ENCODE results near the gene TMEM235. TPM values are rescaled to one million over a fixed set of nuclear protein-coding genes. Genes with fewer than 3 reads are reported as not detected.
A peak's percentile ranks its signal among the peaks of the same experiment; 100 is the strongest.

TMEM235 gene
- total and polyA plus RNA-seq, 9 of the 15 experiments (the other 6 are each of a cell fraction or from before 2014, with no cell fraction given) = not detected

DNA sequence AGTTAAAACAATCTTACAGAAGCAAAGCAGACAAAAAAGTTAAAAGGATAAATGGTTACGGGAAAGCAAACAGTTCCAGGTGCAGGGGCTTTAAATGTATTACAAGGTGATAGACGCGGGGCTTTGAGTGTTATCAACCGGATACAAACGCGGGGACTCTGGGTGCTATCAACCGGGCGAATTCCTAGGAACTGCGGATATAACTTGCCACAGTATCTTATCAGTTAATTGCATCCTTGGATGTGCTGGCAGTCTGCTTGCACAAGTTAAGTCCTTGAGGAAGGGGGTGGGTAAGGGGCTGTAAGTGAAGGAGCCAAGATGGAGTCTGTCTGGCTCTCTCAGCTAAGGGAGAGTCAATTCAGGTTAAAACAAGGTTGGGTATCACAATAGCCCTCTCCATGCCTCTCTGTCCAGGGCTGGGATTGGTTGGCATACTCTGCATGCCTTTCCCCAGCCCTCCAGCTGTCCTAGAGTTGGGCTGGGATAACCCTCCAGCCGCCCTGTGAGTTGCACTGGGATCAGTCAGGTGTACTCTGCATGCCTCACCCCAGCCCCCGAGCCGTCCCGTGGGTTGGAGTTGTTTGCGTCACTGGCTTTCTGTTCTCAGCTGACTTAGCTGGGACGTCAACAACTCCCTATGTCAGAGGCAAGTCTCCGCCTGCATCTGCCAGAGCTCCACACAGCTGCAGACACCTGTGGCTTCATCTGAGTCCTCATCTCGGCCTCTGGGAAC is 40.9 kb downstream of the TMEM235 start (continued):
- TF ChIP-seq ZHX1 (conservative IDR thresholded peaks at IDR 0.05; ENCODE audit: low read length) (no peak), CSDE1 (IDR thresholded peaks at IDR 0.05) (no peak), ZNF644 (tag; IDR thresholded peaks at IDR 0.05; ENCODE audit: low read depth) (peak; percentile 99), SAFB (IDR thresholded peaks at IDR 0.05; ENCODE audit: borderline replicate concordance, low read depth, low read length) (no peak), TAF9B (IDR thresholded peaks at IDR 0.05; ENCODE audit: partially characterized antibody) (peak; percentile 81), SNIP1 (IDR thresholded peaks at IDR 0.05; ENCODE audit: low read depth) (no peak), ATF3 (IDR thresholded peaks at IDR 0.05) (peak; percentile 71; the same call in 1 of the 2 replicates), ATF3 (CRISPR knock-in tag; conservative IDR thresholded peaks at IDR 0.05) (no peak), RBM39 (optimal IDR thresholded peaks at IDR 0.05; ENCODE audit: low read depth, low read length) (no peak), HDAC3 (IDR thresholded peaks at IDR 0.05; ENCODE audit: borderline replicate concordance, partially characterized antibody) (peak; percentile 87), FOXJ3 (CRISPR knock-in tag; IDR thresholded peaks at IDR 0.05) (no peak), FOXJ2 (tag; IDR thresholded peaks at IDR 0.05) (peak; percentile 69; the same call in 1 of the 2 replicates), ZC3H4 (CRISPR knock-in tag; IDR thresholded peaks at IDR 0.05; ENCODE audit: borderline replicate concordance) (no peak), STAT5A (IDR thresholded peaks at IDR 0.05; ENCODE audit: borderline replicate concordance, low read length) (peak; percentile 88), ZNF263 (CRISPR knock-in tag; IDR thresholded peaks at IDR 0.05; ENCODE audit: borderline replicate concordance) (no peak), CHD2 (IDR thresholded peaks at IDR 0.05; ENCODE audit: low read depth, low read length) (no peak), NCOR1 (IDR thresholded peaks at IDR 0.05) (peak; percentile 96), NCOA6 (IDR thresholded peaks at IDR 0.05) (no peak), ZNF77 (CRISPR knock-in tag; IDR thresholded peaks at IDR 0.05) (peak; percentile 99), ARID2 (IDR thresholded peaks at IDR 0.05) (no peak)
- TF ChIP-seq, protein P1, sequence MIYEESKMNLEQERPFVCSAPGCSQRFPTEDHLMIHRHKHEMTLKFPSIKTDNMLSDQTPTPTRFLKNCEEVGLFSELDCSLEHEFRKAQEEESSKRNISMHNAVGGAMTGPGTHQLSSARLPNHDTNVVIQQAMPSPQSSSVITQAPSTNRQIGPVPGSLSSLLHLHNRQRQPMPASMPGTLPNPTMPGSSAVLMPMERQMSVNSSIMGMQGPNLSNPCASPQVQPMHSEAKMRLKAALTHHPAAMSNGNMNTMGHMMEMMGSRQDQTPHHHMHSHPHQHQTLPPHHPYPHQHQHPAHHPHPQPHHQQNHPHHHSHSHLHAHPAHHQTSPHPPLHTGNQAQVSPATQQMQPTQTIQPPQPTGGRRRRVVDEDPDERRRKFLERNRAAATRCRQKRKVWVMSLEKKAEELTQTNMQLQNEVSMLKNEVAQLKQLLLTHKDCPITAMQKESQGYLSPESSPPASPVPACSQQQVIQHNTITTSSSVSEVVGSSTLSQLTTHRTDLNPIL (CRISPR knock-in tag; IDR thresholded peaks at IDR 0.05) = peak; percentile 99
- TF ChIP-seq, protein P2, sequence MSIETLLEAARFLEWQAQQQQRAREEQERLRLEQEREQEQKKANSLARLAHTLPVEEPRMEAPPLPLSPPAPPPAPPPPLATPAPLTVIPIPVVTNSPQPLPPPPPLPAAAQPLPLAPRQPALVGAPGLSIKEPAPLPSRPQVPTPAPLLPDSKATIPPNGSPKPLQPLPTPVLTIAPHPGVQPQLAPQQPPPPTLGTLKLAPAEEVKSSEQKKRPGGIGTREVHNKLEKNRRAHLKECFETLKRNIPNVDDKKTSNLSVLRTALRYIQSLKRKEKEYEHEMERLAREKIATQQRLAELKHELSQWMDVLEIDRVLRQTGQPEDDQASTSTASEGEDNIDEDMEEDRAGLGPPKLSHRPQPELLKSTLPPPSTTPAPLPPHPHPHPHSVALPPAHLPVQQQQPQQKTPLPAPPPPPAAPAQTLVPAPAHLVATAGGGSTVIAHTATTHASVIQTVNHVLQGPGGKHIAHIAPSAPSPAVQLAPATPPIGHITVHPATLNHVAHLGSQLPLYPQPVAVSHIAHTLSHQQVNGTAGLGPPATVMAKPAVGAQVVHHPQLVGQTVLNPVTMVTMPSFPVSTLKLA (conservative IDR thresholded peaks at IDR 0.05) = peak in 1 of 2 experiments; percentile 57; a peak in 1 of 4 replicates
- TF ChIP-seq, protein P3, sequence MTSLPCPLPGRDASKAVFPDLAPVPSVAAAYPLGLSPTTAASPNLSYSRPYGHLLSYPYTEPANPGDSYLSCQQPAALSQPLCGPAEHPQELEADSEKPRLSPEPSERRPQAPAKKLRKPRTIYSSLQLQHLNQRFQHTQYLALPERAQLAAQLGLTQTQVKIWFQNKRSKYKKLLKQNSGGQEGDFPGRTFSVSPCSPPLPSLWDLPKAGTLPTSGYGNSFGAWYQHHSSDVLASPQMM (CRISPR knock-in tag; IDR thresholded peaks at IDR 0.05) = peak; percentile 68; the same call in 1 of the 2 replicates
